WTC11 (cell line): ENCODE measurements around the gene NUP214. TPM values are rescaled to one million over a fixed set of nuclear protein-coding genes. Genes with fewer than 3 reads are reported as not detected.

Source experiments
- ATAC-seq: fragments of 200-7000 bp; cut with Tn5 transposase; 2 replicates; pipeline ENCODE4 v1.10.0; 2021; ENCODE audit warnings: mild to moderate bottlenecking, moderate library complexity
- CTCF ChIA-PET: fragments of 300-600 bp; sonication (Branson Sonifier 250); formaldehyde crosslinking; loops from one replicate; lab custom pipeline; 2021; ENCODE audit warnings: antibody characterized with exemption; lab: Charles Lee
- POLR2A ChIA-PET: fragments of 350-600 bp; sonication (Branson Sonifier 250); formaldehyde crosslinking; loops from one replicate; lab custom pipeline; 2021; ENCODE audit warnings: antibody characterized with exemption; lab: Charles Lee
- DNase-seq: peaks from one replicate; pipeline ENCODE4 v3.0.0; 2021; ENCODE audit warnings: low spot score
- H3K27ac Mint-ChIP-seq: 2 replicates; pipeline ENCODE4 v1.8.0; 2021; ENCODE audit warnings: mixed read lengths
- H3K27me3 Mint-ChIP-seq: 2 replicates; pipeline ENCODE4 v1.8.0; 2021; ENCODE audit warnings: low read depth, mild to moderate bottlenecking, moderate library complexity, mixed read lengths
- H3K36me3 Mint-ChIP-seq: 2 replicates; pipeline ENCODE4 v1.8.0; 2021; ENCODE audit warnings: mixed read lengths
- H3K4me1 Mint-ChIP-seq: 2 replicates; pipeline ENCODE4 v1.8.0; 2022; ENCODE audit warnings: mixed read lengths
- H3K4me3 Mint-ChIP-seq: 2 replicates; pipeline ENCODE4 v1.8.0; 2021; ENCODE audit warnings: mild to moderate bottlenecking, moderate library complexity, mixed read lengths
- H3K9me3 Mint-ChIP-seq: 2 replicates; pipeline ENCODE4 v1.8.0; 2021; ENCODE audit warnings: mixed read lengths
- ATF1 ChIP-seq: sonication (generic); formaldehyde crosslinking; IDR thresholded peaks from 2 replicates; pipeline ENCODE4 v1.8.1; 2023; ENCODE audit warnings: mild to moderate bottlenecking, moderate library complexity, missing genetic modification reagents
- CREM ChIP-seq: sonication (generic); formaldehyde crosslinking; IDR thresholded peaks from 2 replicates; pipeline ENCODE4 v1.8.1; 2022; ENCODE audit warnings: mild to moderate bottlenecking, missing genetic modification reagents, moderate library complexity
- ELF4 ChIP-seq: sonication (generic); formaldehyde crosslinking; IDR thresholded peaks from 2 replicates; pipeline ENCODE4 v1.8.1; 2022; ENCODE audit warnings: low read depth, mild to moderate bottlenecking, moderate library complexity, missing genetic modification reagents
- ETV6 ChIP-seq: sonication (generic); formaldehyde crosslinking; IDR thresholded peaks from 2 replicates; pipeline ENCODE4 v1.8.1; 2022; ENCODE audit warnings: mild to moderate bottlenecking, missing genetic modification reagents
- MXD4 ChIP-seq: fragments of 250-450 bp; sonication (Bioruptor Pico); IDR thresholded peaks from 2 replicates; pipeline ENCODE4 v1.8.0; 2021; ENCODE audit warnings: mild to moderate bottlenecking, moderate library complexity, borderline replicate concordance
- NR3C1 ChIP-seq: sonication (generic); formaldehyde crosslinking; conservative IDR thresholded peaks from 2 replicates; pipeline ENCODE4 v1.8.1; 2023; ENCODE audit warnings: low read depth, mild to moderate bottlenecking, missing genetic modification reagents
- RORB ChIP-seq: fragments of 250-450 bp; sonication (Bioruptor Pico); IDR thresholded peaks from 2 replicates; pipeline ENCODE4 v1.9.0; 2021; ENCODE audit warnings: mild to moderate bottlenecking
- ZNF232 ChIP-seq: sonication (generic); formaldehyde crosslinking; IDR thresholded peaks from 2 replicates; pipeline ENCODE4 v1.8.0; 2022; ENCODE audit warnings: mild to moderate bottlenecking, missing genetic modification reagents
- ZNF396 ChIP-seq: fragments of 250-450 bp; sonication (Bioruptor Pico); IDR thresholded peaks from 2 replicates; pipeline ENCODE4 v1.8.0; 2021; ENCODE audit warnings: mild to moderate bottlenecking, moderate library complexity, borderline replicate concordance
- ZNF416 ChIP-seq: fragments of 250-450 bp; sonication (Bioruptor Pico); IDR thresholded peaks from 2 replicates; pipeline ENCODE4 v1.9.0; 2021; ENCODE audit warnings: mild to moderate bottlenecking, inconsistent platforms
- ZNF423 ChIP-seq: fragments of 250-450 bp; sonication (Bioruptor Pico); IDR thresholded peaks from 2 replicates; pipeline ENCODE4 v2.1.2; 2022; ENCODE audit warnings: mild to moderate bottlenecking, moderate library complexity
- total RNA-seq: library from RNA; stranded (reverse); gene quantifications from 3 replicates; pipeline ENCODE4 v1.2.3, GENCODE V29; 2021
- TF ChIP-seq, protein P1 (sequence below): sonication (generic); formaldehyde crosslinking; IDR thresholded peaks from 2 replicates; pipeline ENCODE4 v1.8.0; 2023; ENCODE audit warnings: missing genetic modification reagents, mild to moderate bottlenecking, borderline replicate concordance
- TF ChIP-seq, protein P2 (sequence below): sonication (generic); formaldehyde crosslinking; IDR thresholded peaks from 2 replicates; pipeline ENCODE4 v1.8.1; 2022; ENCODE audit warnings: low read depth, mild to moderate bottlenecking, moderate library complexity, missing genetic modification reagents, borderline replicate concordance
- TF ChIP-seq, protein P3 (sequence below): fragments of 250-450 bp; sonication (Bioruptor Pico); IDR thresholded peaks from 2 replicates; pipeline ENCODE4 v1.9.0; 2021; ENCODE audit warnings: mild to moderate bottlenecking
- TF ChIP-seq, protein P4 (sequence below): sonication (generic); formaldehyde crosslinking; IDR thresholded peaks from 2 replicates; pipeline ENCODE4 v1.8.0; 2023; ENCODE audit warnings: missing genetic modification reagents
- TF ChIP-seq, protein P5 (sequence below): sonication (generic); formaldehyde crosslinking; IDR thresholded peaks from 2 replicates; pipeline ENCODE4 v1.8.1; 2022; ENCODE audit warnings: missing genetic modification reagents, borderline replicate concordance
- TF ChIP-seq, protein P6 (sequence below): sonication (generic); formaldehyde crosslinking; conservative IDR thresholded peaks from 2 replicates; pipeline ENCODE4 v1.8.1; 2022; ENCODE audit warnings: mild to moderate bottlenecking, missing genetic modification reagents
- TF ChIP-seq, protein P7 (sequence below): sonication (generic); formaldehyde crosslinking; conservative IDR thresholded peaks from 2 replicates; pipeline ENCODE4 v1.8.1; 2023; ENCODE audit warnings: mild to moderate bottlenecking, low read depth, missing genetic modification reagents, moderate library complexity
- TF ChIP-seq, protein P8 (sequence below): fragments of 250-450 bp; sonication (Bioruptor Pico); IDR thresholded peaks from 2 replicates; pipeline ENCODE4 v1.9.0; 2021; ENCODE audit warnings: moderate library complexity, mild to moderate bottlenecking, inconsistent platforms, borderline replicate concordance
- TF ChIP-seq, protein P9 (sequence below): sonication (generic); formaldehyde crosslinking; IDR thresholded peaks from 2 replicates; pipeline ENCODE4 v1.8.0; 2022; ENCODE audit warnings: mild to moderate bottlenecking, missing genetic modification reagents

NUP214 gene
- total RNA-seq, 1 experiment from 2014 or later = 41.8 TPM

DNA sequence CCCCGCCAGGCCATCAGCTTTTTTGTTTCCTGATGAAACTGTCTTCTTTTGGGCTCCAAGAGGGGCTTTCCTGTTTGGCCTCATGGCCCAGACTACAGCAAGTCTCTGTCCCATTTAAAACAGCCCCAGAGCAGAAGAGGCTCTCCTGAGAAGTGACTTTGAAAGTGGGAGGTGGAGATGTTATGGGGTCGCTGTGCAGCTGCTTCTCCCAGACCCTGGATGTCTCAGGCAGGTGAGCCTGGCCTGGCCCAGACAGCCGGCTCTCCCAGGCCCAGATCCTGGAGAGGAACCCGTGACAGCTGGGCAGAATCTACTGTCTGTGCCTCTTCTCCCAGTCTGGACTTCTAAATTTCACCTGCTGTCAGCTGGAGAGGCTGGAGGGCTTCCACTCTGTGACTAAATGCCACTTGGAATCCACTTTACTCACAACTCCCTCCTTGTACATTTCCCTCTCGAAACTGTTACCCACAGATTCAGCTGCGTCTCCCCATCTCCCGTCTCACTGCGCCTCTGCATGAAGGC lies 130.4 kb downstream of the NUP214 start (continued):
- TF ChIP-seq, protein P1, sequence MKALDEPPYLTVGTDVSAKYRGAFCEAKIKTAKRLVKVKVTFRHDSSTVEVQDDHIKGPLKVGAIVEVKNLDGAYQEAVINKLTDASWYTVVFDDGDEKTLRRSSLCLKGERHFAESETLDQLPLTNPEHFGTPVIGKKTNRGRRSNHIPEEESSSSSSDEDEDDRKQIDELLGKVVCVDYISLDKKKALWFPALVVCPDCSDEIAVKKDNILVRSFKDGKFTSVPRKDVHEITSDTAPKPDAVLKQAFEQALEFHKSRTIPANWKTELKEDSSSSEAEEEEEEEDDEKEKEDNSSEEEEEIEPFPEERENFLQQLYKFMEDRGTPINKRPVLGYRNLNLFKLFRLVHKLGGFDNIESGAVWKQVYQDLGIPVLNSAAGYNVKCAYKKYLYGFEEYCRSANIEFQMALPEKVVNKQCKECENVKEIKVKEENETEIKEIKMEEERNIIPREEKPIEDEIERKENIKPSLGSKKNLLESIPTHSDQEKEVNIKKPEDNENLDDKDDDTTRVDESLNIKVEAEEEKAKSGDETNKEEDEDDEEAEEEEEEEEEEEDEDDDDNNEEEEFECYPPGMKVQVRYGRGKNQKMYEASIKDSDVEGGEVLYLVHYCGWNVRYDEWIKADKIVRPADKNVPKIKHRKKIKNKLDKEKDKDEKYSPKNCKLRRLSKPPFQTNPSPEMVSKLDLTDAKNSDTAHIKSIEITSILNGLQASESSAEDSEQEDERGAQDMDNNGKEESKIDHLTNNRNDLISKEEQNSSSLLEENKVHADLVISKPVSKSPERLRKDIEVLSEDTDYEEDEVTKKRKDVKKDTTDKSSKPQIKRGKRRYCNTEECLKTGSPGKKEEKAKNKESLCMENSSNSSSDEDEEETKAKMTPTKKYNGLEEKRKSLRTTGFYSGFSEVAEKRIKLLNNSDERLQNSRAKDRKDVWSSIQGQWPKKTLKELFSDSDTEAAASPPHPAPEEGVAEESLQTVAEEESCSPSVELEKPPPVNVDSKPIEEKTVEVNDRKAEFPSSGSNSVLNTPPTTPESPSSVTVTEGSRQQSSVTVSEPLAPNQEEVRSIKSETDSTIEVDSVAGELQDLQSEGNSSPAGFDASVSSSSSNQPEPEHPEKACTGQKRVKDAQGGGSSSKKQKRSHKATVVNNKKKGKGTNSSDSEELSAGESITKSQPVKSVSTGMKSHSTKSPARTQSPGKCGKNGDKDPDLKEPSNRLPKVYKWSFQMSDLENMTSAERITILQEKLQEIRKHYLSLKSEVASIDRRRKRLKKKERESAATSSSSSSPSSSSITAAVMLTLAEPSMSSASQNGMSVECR = no peak
- TF ChIP-seq ETV6 (CRISPR knock-in tag) (no peak), RORB (CRISPR knock-in tag) (no peak), ATF1 (CRISPR knock-in tag) (no peak), NR3C1 (CRISPR knock-in tag) (no peak), ZNF423 (CRISPR knock-in tag) (no peak)
- TF ChIP-seq, protein P2, sequence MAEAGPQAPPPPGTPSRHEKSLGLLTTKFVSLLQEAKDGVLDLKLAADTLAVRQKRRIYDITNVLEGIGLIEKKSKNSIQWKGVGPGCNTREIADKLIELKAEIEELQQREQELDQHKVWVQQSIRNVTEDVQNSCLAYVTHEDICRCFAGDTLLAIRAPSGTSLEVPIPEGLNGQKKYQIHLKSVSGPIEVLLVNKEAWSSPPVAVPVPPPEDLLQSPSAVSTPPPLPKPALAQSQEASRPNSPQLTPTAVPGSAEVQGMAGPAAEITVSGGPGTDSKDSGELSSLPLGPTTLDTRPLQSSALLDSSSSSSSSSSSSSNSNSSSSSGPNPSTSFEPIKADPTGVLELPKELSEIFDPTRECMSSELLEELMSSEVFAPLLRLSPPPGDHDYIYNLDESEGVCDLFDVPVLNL (CRISPR knock-in tag) = no peak
- TF ChIP-seq, protein P3, sequence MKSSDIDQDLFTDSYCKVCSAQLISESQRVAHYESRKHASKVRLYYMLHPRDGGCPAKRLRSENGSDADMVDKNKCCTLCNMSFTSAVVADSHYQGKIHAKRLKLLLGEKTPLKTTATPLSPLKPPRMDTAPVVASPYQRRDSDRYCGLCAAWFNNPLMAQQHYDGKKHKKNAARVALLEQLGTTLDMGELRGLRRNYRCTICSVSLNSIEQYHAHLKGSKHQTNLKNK (CRISPR knock-in tag) = no peak
- TF ChIP-seq, protein P4, sequence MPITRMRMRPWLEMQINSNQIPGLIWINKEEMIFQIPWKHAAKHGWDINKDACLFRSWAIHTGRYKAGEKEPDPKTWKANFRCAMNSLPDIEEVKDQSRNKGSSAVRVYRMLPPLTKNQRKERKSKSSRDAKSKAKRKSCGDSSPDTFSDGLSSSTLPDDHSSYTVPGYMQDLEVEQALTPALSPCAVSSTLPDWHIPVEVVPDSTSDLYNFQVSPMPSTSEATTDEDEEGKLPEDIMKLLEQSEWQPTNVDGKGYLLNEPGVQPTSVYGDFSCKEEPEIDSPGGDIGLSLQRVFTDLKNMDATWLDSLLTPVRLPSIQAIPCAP = no peak
- TF ChIP-seq, protein P5, sequence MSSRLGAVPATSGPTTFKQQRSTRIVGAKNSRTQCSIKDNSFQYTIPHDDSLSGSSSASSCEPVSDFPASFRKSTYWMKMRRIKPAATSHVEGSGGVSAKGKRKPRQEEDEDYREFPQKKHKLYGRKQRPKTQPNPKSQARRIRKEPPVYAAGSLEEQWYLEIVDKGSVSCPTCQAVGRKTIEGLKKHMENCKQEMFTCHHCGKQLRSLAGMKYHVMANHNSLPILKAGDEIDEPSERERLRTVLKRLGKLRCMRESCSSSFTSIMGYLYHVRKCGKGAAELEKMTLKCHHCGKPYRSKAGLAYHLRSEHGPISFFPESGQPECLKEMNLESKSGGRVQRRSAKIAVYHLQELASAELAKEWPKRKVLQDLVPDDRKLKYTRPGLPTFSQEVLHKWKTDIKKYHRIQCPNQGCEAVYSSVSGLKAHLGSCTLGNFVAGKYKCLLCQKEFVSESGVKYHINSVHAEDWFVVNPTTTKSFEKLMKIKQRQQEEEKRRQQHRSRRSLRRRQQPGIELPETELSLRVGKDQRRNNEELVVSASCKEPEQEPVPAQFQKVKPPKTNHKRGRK = no peak

DNA sequence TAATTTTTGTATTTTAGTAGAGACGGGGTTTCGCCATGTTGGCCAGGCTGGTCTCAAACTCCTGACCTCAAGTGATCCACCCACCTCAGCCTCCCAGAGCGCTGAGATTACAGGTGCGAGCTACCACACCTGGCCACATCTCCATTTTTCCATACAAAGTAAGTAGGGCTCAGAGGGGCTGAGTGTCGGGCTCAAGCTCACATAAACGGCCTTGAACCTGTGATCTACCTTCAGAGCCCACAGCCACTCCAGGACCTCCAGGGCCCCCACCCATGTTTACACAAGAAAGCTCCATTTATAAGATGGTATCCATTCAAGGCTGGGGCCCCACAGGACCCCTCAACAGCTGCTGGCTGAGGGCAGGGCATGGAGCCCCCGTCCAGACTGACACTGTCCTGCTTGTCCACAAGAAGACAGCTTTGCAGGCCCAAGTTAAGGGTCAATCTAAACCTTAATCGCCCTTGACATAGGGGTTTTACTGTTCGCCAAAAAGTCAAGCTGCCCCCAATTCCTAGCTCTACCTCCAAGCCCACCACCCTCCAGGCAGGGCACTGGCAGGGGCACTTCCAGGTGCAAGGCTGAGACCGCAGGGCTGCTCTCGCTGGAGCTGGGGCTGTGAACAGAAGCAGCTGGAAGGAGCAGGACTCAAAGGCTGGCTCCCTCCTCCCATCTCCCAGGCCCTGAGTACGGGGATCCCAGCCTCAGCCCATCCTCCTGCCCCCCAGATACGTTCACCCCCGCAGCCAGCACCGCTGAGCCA lies 132.1 kb downstream of the NUP214 start:
- POLR2A ChIA-PET = interaction anchor here (0.9 kb wide), 1 partner anchor 79 kb away, joined by 3 read pairs; no protein-coding TSS in a partner anchor
- Mint-ChIP-seq H3K27ac (no peak overlapping the region), H3K4me3 (no peak overlapping the region), H3K9me3 (no peaks in the 10 kb centered on the region), H3K27me3 (no peaks in the 10 kb centered on the region), H3K4me1 (peaks cover 9% of the 10 kb centered on the region), H3K36me3 (no peaks in the 10 kb centered on the region)
- ATAC-seq = no peak
- TF ChIP-seq ZNF232 (no peak), MXD4 (CRISPR knock-in tag) (no peak), ELF4 (CRISPR knock-in tag) (no peak), CREM (CRISPR knock-in tag) (no peak), ZNF416 (CRISPR knock-in tag) (no peak), ZNF396 (no peak)
- TF ChIP-seq, protein P2 (CRISPR knock-in tag) = no peak
- TF ChIP-seq, protein P6, sequence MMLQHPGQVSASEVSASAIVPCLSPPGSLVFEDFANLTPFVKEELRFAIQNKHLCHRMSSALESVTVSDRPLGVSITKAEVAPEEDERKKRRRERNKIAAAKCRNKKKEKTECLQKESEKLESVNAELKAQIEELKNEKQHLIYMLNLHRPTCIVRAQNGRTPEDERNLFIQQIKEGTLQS (CRISPR knock-in tag) = no peak
- TF ChIP-seq, protein P7, sequence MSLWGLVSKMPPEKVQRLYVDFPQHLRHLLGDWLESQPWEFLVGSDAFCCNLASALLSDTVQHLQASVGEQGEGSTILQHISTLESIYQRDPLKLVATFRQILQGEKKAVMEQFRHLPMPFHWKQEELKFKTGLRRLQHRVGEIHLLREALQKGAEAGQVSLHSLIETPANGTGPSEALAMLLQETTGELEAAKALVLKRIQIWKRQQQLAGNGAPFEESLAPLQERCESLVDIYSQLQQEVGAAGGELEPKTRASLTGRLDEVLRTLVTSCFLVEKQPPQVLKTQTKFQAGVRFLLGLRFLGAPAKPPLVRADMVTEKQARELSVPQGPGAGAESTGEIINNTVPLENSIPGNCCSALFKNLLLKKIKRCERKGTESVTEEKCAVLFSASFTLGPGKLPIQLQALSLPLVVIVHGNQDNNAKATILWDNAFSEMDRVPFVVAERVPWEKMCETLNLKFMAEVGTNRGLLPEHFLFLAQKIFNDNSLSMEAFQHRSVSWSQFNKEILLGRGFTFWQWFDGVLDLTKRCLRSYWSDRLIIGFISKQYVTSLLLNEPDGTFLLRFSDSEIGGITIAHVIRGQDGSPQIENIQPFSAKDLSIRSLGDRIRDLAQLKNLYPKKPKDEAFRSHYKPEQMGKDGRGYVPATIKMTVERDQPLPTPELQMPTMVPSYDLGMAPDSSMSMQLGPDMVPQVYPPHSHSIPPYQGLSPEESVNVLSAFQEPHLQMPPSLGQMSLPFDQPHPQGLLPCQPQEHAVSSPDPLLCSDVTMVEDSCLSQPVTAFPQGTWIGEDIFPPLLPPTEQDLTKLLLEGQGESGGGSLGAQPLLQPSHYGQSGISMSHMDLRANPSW (CRISPR knock-in tag) = no peak
- TF ChIP-seq, protein P8, sequence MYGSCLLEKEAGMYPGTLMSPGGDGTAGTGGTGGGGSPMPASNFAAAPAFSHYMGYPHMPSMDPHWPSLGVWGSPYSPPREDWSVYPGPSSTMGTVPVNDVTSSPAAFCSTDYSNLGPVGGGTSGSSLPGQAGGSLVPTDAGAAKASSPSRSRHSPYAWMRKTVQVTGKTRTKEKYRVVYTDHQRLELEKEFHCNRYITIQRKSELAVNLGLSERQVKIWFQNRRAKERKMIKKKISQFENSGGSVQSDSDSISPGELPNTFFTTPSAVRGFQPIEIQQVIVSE (CRISPR knock-in tag) = no peak
- TF ChIP-seq, protein P9, sequence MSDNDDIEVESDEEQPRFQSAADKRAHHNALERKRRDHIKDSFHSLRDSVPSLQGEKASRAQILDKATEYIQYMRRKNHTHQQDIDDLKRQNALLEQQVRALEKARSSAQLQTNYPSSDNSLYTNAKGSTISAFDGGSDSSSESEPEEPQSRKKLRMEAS (CRISPR knock-in tag) = no peak
- CTCF ChIA-PET = interaction anchor here (0.6 to 3.2 kb wide), 6 partner anchors 14 to 211 kb away, joined by 3 to 51 read pairs (median 6); partner anchors contain the start of gene FAM78A
- DNase-seq = no peak
